GM19397 (cell line): Measurements from ENCODE around the gene APOC4.
"Not testable (repeated sequence)": the region's sequence is repeated elsewhere in the genome, so short reads cannot be mapped to it uniquely, and the experiment has no call there.

Experiments used
- ATAC-seq: cut with Tn5 transposase; IDR thresholded peaks from one replicate; pipeline ENCODE4 v1.9.1; 2021; ENCODE audit warnings: mild to moderate bottlenecking, moderate library complexity; ENCODE audit not compliant: unreplicated experiment

The APOC4 gene

GRCh38 chr19:44957526-44957925 is 15.5 kb downstream of the APOC4 start:
- ATAC-seq, result no peak

GRCh38 chr19:44958090-44958489 is 16.1 kb downstream of the APOC4 start:
- ATAC-seq, result no peak

- no peak for ATAC-seq
Observed at GRCh38 chr19:44959691-44960090, 17.7 kb downstream of the APOC4 start.

- ATAC-seq, result no peak
Observed at GRCh38 chr19:44960906-44961728, 19.1 kb downstream of the APOC4 start.

GRCh38 chr19:44961821-44962220 is 19.8 kb downstream of the APOC4 start:
- no peak for ATAC-seq

- ATAC-seq, result no peak
Observed at GRCh38 chr19:44968118-44968517, 26.1 kb downstream of the APOC4 start.

- no peak for ATAC-seq
Observed at GRCh38 chr19:44968670-44969069, 26.6 kb downstream of the APOC4 start.

GRCh38 chr19:44969437-44969836 is 27.4 kb downstream of the APOC4 start:
- ATAC-seq, result no peak

- not testable (repeated sequence) for ATAC-seq
Observed at GRCh38 chr19:44971451-44971850, 29.4 kb downstream of the APOC4 start.

- no peak for ATAC-seq
Observed at GRCh38 chr19:44972802-44973201, 30.8 kb downstream of the APOC4 start.

GRCh38 chr19:44973982-44974735 is 32.1 kb downstream of the APOC4 start:
- ATAC-seq, result no peak

GRCh38 chr19:44974857-44975256 is 32.8 kb downstream of the APOC4 start:
- no peak for ATAC-seq

GRCh38 chr19:44975444-44975843 is 33.4 kb downstream of the APOC4 start:
- no peak for ATAC-seq

GRCh38 chr19:44984005-44984404 is 42.0 kb downstream of the APOC4 start:
- ATAC-seq, result no peak

- ATAC-seq, result no peak
Observed at GRCh38 chr19:44985445-44985844, 43.4 kb downstream of the APOC4 start.

- no peak for ATAC-seq
Observed at GRCh38 chr19:44986389-44986788, 44.4 kb downstream of the APOC4 start.

GRCh38 chr19:44987148-44987675 is 45.2 kb downstream of the APOC4 start:
- ATAC-seq, result no peak

- ATAC-seq, result no peak
Observed at GRCh38 chr19:44988273-44988672, 46.2 kb downstream of the APOC4 start.

GRCh38 chr19:44988896-44989556 is 47.0 kb downstream of the APOC4 start:
- ATAC-seq, result no peak

- ATAC-seq, result no peak
Observed at GRCh38 chr19:44990459-44990858, 48.4 kb downstream of the APOC4 start.

- ATAC-seq, result no peak
Observed at GRCh38 chr19:44990966-44991365, 48.9 kb downstream of the APOC4 start.
